NCI-H1105 (cell line): ENCODE measurements around the gene SLC16A10.
"Not testable (repeated sequence)": the region's sequence is repeated elsewhere in the genome, so short reads cannot be mapped to it uniquely, and the experiment has no call there.

Experiments used
- DNase-seq: peaks from one replicate; lab custom pipeline; 2025; lab: John Stamatoyannopoulos, UW

Gene SLC16A10

DNA sequence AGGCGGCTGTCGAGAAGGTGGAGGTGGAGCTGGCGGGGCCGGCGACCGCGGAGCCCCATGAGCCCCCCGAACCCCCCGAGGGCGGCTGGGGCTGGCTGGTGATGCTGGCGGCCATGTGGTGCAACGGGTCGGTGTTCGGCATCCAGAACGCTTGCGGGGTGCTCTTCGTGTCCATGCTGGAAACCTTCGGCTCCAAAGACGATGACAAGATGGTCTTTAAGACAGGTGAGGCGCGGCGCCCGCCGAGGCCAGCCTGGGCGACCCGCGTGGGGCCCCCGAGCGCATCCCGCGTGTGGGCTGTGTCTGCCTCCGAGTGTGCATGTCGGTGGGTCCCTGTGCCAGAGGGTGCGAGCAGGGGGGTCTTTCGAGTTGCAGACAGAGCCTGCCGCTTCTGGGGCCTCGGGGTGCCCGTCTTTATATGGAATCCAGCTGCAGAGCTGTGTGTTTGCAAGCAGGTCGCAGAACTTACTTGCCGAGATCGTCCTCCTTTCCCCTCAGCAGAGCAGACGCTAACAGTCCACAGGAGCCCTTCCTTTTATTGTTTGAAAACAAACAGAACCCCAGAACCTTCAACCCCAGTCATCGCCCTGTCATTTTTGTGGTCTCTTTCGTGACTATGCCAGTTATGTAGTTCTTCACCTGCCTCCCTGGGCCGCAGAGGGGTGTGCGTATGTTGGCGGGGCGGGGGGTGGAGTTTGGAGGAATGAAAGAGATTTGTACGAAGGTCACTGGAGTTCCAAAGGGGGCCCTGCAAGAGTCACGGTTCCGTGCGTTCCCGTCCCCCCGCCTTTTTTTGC, 766 bp downstream of the SLC16A10 start:
- DNase-seq = peak; percentile 22

DNA sequence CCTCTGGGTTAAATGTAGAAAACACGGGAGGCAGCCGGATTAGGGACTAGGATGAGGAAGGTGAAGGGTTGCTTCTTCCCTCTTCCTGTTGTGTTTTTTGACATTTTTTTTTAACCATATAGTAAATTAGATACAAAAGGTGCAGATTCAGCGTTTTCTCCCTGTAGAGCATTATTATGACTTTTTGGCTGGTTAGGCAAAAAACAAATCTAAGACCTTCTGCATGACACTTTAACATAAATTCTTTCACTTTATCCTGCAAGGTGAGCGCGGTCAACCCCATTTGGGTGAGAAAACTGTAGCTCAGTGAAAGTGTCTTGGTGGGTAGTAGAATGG, 1.3 kb downstream of the SLC16A10 start:
- no peak for DNase-seq

DNA sequence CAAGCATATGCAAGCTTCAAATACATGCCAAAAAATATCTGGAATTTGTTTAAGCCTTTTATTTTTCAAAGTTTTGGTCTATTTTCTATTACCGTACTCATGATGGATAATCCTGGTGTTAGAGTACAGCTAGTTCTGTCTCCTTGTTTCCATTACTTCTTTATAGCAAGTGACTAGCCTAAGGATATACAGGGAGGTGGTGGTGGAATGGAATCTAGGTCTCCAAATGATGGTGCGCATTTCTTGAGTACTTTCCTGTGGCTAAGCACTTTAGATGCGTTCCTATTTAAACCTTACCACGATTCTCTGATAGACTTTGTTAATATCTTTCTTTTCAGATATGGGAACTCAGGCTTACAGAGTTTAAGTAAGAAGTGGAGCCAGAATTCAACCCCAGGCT, 3.5 kb downstream of the SLC16A10 start:
- no peak for DNase-seq

DNA sequence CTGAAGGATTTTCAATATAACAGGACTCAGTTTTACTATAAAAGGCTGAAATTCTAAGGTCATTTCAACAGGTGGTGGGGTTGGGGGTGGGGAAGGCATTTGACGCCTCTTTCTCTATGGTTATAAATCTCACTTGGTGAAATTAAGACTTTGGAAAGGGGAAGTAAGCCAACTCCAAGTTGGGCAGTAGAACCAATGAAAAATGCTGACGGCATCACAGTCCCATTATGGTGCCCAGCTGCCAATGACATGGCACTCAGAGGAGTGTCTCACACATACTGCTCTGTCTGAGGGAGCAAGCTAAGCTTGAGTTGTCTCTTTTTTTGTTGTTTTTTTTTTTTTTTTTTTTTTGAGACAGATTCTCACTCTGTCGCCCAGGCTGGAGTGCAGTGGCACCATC, 4.7 kb downstream of the SLC16A10 start:
- no peak for DNase-seq

DNA sequence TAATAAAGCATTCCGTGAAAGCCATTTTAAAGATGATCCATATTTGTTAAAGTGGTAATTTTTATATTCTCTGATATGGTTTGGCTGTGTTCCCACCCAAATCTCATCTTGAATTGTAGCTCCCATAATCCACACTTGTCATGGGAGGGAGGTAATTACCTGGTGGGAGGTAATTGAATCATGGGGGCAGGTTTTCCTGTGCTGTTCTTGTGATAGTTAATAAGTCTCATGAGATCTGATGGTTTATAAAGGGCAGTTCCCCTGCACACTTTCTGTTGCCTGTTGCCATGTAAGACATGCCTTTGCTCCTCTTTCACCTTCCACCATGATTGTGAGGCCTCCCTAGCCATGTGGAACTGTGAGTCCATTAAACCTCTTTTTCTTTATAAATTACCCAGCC, 8.2 kb downstream of the SLC16A10 start:
- not testable (repeated sequence) for DNase-seq

DNA sequence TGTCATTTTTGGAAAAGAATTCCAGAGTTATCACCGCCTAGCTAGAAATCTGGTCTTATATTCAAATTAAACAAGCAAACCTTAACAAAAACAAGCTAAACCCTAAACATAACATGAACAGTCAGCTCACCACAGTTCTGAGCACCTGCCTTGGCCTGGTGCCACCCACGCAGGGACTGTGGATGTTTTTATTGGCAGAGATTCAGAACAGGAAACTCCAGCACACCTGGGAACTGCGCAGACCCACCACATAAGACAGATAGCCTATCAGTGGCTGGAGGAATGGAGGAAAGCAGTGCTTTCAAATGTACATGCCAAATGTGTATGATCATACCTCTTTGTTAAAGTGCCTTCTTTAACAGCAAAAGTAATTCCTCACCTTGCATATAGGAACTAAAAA, 8.9 kb downstream of the SLC16A10 start:
- peak; percentile 88 for DNase-seq

DNA sequence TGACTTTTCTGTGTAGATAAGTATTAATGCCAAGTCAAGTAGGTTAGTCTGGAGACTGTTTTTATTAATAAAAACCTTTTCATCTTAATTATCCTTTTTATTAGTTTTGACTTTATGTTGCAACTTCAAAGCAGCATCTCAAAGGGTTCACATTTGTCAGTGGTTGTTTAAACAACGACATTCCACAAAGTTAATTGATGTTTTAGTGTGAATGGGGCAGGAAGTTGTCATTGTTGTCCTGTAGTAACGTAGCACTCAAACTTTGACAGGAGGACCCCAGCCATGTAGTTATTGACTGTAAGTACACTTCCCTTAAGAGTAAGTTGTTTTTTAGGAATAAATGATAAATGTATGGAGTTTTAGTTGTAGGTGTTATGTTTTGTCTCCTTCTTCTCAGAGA, 11.3 kb downstream of the SLC16A10 start:
- DNase-seq = no peak

DNA sequence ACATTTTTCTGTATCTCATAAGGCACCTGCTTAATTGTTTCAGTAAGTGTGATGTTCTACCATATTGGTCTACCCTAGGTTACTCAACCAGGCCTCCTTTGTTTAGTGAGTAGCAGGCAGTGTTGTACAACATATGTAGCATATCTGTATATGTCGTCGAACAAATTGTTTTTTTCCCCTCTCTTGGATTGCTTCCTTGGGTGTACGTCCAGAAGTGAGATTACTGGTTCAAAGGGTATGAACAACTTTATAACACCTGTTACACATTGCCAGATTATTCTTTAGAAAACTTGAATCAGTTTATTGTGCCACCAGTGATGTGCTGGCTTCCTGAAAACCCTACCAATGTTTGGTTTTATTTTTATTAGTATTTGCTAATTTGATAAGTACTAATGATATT, 14.7 kb downstream of the SLC16A10 start:
- DNase-seq = no peak

DNA sequence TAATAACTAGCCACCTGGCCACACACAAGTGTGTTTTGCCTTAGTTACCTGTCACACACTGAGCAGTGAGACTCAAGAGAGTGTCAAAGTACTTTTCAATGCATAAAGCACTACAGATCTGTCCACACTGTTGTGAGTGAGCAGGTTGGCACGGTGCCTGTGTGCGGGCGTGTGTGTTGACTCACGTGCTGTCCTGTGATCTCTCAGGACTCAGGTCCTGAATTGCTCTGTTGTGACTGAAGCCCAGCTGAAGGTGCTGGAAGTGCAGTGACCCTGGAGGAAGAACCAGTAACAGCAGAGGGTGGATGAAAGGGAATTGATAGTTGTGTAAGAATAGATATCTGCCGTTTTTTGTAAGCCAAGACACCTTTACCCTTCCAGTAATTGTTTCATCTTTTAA, 18.3 kb downstream of the SLC16A10 start:
- DNase-seq = peak; percentile 64

DNA sequence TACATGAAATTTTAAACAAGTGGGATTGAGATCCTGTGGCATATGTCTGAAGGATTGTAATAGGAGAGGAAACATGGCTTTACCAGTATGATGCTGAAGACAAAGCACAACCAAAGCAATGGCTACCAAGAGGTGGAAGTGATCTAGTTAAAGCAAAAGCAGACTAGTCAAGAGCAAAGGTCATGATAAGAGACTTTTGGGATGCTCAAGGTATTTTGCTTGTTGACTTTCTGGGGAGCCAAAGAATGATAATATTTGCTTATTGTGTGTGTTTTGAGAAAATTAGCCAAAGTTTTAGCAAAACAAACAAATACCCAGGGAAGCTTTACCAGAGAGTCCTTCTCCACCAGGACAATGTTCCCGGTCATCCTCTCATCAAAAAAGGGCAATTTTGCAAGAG, 20.3 kb downstream of the SLC16A10 start:
- DNase-seq = no peak

DNA sequence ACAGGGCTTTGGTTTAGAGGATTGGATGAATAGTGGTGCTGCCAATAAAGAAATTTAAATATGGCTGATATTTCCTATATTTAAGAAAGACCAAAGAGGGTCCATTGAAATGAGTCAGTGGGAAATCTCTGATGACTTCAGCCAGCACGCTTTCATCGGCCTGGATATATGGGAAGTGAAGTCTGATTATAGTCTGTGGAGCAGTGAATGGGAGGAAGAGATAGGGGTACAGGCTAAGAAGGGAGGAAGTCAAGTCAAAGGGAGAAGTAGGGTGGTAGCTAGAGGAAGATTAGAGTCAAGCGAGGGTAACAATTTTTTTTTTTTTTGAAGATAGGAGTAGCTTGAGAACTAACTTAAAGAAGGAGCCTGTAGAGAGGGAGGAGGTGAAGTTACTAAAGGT, 22.7 kb downstream of the SLC16A10 start:
- no peak for DNase-seq

DNA sequence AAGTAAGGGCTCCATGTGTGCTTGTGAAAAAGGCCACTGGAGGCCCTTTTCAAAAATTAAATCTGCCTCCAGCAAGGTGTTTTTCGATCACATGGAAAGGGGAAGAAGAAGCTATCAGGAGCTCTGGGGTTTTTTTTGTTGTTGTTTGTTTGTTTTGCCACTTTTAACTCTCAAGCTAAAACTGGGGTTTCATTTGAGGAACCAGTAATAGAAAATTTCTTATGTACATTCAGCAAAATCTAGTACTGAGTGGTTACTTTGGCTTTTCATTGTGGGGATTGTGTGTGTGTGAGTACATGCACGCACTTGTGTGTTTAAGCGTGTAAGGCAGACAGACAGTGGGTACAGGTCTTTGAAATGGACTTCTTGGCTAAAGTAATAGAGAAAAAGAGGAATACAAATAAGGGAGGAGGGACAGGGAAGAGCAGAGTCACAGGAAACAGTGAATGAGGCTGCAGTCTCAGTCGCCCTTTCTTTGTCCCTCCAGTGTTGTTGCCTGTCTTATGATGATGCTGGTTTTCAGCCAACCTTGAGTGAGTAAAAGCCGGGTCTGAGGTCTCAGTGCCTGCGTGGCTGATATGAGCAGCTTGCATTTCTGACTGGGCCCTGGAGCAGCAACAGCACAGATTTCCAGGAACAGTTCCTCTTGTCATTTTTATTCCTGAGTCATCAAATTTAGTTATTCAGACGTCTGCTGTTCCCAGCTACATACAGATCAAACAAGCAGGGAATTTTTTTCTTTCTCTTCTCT, 26.2 kb downstream of the SLC16A10 start:
- DNase-seq = no peak

DNA sequence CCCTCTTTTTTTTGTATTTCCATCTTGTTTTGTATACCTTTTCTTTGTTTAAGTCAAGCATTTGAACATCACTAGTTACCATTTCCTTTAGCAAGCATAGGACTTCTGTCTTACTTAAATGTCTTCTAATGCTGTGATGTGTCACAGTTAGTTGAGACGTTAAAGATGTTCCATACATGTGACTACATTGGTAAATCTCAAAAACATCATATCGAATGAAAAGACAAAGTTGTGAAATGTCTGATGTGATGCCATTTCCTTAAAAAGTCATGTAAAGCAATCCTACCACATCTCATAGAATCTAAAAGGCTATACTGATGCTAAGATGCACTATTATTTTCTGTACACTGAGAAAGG, 26.8 kb downstream of the SLC16A10 start:
- DNase-seq = no peak

DNA sequence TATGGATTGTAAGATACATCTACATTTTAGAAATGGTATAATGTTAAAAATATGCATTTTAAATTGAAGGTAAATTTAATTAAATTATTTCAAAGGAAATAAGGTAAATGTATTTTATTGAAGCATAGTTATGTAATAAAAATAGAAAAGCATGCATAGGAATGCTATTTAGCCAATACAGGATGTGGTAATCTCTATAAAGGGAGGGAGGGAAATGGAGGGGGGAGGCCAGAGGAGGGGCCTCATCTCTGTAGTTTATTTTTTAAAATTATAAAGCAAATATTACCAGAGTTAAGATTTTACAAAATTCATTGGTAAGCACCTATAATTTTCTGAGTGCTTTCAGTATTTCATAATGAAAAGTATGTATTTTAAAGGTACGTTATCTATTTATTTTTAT, 27.2 kb downstream of the SLC16A10 start:
- no peak for DNase-seq

DNA sequence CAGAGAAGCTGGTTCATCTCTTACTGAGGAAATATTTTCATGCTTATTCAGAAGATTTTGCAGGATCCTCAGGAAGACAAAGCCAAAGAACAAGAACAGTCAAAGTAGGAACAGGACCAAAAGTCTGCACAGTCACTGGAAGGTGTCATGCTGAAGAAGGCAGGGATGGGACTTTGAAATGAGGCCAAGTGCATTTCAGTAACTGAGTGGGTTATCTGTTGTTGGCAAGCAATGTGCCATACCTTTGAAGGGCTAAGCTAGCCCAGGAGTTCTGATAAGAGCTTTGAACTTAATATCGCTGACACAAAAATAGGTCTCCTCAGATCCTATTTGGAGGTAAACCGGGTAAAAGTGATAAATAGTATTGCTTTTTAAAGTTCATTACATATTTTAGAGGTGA, 31.5 kb downstream of the SLC16A10 start:
- no peak for DNase-seq

DNA sequence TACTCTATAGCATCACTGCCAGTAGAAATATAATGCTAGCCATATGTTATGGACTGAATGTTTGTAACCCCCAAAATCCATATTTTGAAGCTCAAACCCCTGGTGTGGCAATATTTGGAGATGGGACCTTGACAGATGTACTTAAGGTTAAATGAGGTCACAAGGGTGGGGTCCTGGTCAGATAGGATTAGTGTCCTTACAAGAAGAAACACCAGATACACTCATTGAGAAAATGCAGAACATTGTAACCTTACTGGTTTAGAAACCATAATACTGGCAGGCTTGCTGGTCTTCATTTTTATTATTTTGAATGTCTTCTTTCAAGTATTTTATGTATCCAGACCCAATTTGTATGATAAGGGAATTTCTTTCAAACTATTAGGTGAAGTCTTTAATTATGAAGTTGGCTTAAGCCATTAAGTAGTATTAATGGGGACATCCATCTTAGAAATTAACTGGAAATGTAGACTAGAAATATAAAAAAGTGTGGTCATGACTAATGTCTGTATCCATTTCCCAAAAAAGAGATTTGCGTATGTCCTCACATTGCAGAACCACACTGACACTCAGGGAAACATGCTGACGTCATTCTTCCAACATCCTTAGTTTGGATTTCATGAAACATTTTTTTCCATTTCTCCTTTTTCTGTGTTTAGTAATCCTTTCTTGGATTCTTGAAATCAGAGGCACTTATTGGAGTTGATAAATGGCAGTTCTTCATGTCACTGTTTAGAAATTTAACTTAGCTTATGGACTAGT, 32.4 kb downstream of the SLC16A10 start:
- no peak for DNase-seq

DNA sequence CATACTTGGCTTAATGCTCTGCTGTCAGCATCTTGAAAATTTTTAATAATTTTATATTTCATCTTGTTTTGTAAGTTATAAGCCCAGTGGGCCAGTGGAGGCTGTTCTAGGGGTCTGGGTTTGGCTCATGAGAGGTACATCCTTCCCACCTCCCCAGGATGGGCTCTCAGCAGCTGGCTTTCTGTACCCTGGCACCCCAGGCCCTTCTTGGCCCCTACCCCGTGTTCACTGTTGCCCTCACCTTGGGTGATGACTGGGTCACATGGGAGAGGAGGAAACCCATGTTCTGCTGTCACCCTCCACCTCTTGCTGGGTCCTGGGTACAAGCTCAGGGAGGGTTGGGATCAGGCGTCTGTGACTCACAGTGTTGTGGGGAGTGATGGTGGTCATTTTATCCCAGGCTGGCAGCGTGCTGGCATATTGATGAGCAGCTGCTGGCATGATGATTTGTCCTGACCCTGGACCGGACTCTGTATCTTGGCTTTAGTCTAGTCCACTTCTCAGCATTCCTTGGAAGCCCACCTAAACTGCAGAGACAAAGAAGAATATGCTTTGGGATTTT, 34.6 kb downstream of the SLC16A10 start:
- no peak for DNase-seq

DNA sequence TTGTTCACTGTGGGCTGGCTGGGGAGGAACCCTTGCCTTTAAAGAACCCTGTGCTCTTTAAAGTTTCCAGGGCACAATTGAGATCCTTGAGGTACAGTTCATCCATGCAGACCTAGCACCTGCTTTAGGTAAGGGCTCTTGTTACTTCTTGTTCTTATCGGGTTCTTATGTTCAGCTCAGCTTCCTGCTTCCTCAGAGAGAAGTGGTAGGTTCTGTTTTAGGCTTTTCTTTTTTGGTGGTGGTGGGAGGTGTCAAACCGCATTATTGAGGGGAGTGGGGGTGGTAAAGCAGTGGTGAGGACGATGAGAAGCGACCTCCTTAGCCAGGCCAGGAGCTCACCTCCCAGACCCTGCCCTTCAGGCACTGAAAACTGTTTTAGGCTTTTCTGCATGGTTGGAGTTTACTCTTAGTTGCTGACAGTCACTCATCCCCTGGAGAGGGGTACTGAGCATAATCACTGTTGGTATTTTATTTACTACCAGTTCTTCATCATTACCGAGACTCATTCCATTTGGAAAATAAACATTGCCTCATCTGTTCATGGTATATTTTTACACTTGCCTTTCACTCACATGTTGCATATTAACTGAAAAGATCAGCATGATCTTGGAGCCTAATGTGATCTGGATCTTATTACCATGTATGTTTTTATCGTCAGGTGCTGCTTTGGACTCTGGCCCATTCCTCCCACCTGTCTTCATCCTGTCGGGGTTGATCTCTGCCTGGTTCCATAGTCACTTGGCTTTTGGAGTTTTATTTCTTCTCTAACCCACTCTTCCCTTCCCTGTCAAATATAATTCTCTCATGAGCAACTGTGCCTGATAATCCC, 35.4 kb downstream of the SLC16A10 start:
- DNase-seq = no peak

DNA sequence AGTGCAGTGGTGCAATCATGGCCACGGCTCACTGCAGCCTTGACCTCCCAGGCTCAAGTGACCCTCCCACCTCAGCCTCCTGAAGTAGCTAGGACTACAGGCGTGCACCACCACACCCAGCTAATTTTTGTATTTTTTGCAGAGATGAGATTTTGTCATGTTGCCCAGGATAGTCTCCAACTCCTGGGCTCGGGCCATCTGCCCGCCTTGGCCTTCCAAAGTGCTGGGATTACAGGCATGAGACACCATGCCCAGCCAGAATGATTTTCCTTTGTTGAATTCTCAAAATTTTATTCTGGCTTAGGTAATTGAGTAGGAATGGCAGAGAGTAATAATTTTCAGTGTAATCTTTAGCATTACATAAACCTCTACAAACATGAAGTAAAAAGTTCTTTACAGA, 37.1 kb downstream of the SLC16A10 start:
- no peak for DNase-seq

DNA sequence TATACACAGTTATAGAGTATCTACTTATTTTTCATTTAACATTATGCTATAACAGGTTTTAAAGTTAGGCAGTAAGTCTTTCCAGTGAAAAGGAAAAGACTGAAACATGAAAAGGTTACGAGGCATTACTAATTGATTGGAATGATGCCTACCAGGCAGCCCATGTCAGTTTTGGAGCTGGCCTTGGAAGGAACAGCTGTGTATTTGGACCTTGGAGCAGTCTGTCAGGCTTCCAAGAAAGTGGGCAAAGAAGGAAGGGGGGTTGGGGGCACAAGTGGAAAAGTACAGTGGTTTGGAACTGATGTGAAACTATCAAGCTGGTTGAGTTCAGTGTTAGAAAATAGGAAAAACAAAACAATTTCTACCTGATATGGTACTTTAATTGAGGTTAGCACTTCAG, 41.7 kb downstream of the SLC16A10 start:
- no peak for DNase-seq

DNA sequence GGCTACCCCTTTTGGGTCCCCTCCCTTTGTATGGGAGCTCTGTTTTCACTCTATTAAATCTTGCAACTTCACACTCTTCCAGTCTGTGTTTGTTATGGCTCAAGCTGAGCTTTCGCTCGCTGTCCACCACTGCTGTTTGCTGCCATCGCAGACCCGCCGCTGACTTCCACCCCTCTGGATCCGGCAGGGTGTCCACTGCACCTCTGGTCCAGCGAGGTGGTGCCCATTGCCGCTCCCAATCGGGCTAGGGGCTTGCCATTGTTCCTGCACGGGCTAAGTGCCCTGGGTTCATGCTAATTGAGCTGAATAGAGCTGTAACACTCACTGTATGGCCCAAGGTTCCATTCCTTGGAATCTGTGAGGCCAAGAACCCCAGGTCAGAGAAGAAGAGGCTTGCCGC, 43.7 kb downstream of the SLC16A10 start:
- DNase-seq = not testable (repeated sequence)

DNA sequence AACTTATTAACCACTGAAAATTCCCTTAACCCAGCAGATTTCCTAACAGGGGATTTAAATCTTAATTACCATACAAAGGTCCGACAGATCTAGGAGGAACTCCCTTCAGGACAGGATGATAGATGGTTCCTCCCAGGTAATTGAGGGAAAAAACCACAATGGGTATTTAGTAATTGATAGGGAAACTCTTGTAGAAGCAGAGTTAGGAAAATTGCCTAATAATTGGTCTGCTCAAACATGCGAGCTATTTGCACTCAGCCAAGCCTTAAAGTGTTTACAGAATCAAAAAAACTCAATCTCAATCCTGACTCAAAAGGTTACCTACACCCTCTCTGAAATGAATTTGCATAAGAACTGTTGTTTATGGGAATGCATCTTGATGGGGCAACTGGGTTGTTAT, 45.4 kb downstream of the SLC16A10 start:
- not testable (repeated sequence) for DNase-seq
